Activated CD8-positive, alpha-beta memory T cell treated with anti-CD3 and anti-CD28 coated beads, Interleukin-2, amount 50 U/mL, for 24 hours (primary cell): ENCODE measurements around the gene CT47C1.

Experiments used
- DNase-seq: peaks from one replicate; pipeline ENCODE4 v3.0.0-alpha.2; 2020; ENCODE audit errors: extremely low read depth

The CT47C1 gene

DNA sequence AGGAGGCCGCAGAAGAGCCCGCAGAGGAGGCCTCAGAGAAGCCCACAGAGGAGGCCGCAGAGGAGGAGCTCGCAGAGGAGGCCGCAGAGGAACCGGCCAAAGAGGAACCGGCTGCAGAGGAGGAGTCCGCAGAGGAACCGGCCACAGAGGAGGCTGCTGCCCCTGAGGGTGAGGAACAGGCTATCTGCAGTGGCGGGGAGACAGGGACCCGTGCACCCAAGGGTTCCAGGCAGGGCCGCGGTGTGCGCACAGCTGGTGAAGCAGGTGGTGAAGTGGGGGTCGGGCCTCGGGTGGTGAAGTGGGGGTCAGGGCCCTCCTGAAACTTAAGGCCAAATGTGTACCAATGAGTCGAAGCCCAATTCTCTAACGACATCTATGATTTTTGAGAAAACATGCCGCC is 1.1 kb downstream of the CT47C1 start:
- no peak for DNase-seq

DNA sequence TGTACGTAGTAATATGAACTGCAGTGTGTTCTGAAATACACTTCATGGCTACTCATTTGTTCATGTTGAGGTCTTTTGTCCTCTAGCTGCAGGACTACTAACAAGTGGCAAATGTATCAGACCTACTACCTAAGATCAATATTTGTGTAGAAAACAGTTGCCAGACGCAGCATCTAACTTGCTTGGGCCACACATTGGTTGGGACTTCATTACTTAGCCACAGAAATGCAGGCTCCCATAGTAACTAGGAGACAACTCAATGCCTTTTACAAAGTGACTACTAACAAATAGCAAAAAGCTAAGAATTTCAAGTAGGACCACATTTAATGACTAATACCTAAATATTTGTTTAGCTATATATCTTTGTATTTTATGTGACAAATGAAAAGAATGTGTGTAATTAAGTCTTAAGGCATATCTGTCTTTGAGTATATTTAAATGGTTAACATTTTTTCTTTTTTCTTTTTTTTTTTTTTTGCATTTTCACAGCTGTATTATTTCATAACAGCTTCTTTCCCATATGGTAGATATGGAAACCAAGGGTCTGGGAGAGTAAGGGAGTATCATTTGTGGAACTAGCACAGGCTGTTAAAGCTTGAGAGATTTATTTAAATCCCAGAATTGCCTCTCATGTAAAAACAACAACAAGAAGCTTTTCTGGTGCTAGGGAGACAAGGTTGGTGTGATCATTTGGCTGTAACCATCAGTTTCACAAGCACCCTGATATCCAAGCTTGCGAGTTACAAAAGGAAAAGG is 2.7 kb downstream of the CT47C1 start:
- DNase-seq = no peak

DNA sequence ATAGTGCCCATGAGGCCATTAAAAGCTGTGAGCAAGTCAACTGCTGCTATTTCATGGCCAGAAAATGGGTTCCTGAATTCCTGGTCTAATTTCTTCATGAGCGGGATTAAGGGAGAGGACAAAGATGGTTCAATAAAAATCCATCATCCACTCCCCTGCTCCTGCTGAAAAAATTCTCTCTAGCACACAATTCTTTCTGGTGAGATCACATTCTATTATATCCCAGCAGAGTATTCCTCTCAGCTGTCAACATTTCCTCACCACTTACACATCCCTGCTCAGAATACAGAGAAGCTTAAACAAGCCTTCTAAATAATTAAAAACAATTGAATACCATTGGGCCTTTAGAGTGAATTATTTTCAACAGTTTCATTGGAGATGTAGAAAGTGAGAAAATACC is 9.5 kb downstream of the CT47C1 start:
- no peak for DNase-seq

DNA sequence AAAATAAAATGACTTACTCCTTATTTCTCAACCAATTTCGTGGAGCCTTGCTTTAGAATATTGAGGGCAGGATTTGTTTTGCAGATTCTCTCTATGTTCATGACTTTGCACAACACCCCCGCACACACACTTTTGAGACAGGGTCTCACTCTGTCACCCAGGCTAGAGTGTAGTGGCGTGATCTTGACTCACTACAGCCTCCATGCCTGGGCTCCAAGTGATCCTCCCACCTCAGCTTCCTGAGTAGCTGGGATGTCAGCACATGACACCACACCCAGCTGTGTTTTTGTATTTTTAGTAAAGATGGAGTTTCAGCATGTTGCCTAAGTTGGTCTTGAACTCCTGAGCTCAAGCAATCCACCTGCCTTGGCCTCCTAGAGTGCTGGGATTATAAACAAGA is 12.0 kb downstream of the CT47C1 start:
- no peak for DNase-seq

- no peak for DNase-seq
These were observed 14.3 kb downstream of the CT47C1 start for GRCh38 chrX:119087121-119087520.

GRCh38 chrX:119089619-119090018 is 16.8 kb downstream of the CT47C1 start:
- DNase-seq = no peak

DNA sequence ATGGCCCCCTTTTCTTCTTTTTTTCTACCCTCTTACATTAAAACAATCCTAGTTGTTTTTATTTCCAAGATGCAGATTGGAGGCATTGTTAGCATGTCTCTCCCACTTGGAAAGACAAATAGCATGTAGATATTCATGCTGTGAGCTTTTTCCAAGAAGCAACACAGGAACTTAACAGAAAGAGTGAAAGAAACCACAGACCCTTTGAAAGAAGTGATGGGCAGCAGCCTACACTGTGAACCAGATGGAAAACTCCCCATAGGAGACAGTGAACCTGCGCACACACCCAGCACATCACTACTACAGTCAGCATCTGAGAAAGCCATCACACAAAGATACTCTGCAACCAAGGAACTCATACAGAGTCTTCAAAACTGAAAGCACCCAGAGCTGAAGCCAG is 17.8 kb downstream of the CT47C1 start:
- no peak for DNase-seq

DNA sequence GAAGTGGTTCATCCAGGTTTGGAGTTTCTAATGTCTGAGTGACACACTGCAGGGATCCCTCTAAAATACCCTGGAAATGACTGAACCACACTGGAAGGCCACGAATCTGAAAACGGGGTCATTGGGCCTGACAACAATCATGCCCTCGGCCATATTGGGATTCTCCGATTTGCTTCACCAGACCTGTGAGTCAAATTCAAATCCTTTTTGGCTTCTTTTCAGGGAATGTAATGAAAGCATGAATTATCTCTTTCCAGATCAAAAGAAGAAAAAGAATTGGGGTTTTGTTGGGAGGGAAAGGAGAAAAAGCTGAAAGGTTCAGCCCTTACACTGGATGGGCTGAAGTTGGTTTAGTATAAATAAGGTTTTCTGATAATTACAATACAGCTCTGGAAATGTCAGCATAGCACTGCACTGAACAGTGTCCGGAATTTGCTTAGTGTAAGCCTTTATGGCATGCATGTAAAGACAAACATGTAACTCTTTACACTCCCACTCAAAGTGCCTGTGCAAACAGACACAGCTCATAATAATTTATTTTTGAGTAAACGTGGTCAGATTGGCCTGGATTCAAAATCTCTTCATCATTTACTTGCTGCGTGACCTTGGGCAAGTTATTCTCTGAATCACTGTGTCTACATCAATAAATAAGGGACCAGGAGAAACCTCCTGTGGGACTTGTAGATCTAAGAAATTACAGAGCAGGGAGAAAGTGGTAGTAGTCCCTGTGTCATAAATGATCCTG is 21.4 kb downstream of the CT47C1 start:
- no peak for DNase-seq

DNA sequence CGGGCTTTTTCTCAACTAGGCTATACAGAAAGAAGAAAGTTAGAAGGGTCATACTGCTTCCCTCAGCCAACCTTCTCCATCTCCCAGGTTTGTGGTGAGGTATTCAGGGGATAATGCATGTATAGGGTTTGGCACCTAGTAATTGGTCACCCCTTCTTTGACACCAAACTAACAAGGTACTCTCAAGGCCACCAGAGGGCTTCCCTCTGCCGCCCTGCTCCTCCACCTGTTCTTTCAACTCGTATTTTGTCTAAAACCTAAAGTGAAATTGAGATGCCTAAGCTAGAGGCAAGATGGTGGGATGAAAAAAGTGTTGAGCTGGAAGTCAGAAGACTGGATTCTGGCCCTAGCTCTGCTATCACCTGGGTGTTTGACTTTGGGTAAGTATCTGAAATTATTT is 22.0 kb downstream of the CT47C1 start:
- no peak for DNase-seq

DNA sequence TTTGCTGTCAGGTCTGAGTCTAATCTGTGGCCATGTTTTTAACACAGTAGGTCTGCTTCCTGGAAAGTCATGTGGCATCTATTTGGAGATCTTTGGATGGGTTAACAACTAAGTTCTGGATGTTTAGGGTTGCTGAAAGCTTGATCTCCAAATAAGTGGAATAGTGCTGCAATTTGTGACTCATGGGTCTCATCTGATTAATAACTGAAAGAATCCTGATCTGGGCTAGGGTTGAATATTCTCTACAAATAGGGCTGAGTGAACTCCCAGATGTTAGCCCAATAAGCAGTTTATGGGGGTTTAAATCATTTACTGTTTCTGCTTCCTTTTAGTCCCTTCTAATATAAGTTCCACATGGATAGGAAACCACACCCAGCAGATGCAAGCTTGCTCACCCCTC is 23.1 kb downstream of the CT47C1 start:
- DNase-seq = no peak

DNA sequence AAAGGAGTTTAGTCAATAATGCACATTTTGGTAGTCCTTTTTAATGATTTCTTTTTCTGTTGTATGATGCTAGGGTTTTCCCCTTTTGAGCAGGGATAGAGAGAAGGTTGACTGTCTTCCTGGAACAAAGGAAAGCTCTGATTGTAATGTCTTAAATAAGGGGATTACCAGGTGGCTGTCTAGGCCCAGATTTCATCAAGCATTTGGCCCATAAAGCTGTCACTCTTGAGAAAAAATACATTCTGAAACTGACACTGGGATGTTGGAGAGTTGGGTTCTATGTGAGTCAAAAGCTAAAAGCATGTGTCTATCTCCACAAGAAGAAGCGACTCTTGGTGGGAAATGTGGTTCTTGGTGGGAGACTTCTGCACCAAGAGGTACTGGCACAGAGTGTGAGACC is 28.4 kb downstream of the CT47C1 start:
- no peak for DNase-seq

DNA sequence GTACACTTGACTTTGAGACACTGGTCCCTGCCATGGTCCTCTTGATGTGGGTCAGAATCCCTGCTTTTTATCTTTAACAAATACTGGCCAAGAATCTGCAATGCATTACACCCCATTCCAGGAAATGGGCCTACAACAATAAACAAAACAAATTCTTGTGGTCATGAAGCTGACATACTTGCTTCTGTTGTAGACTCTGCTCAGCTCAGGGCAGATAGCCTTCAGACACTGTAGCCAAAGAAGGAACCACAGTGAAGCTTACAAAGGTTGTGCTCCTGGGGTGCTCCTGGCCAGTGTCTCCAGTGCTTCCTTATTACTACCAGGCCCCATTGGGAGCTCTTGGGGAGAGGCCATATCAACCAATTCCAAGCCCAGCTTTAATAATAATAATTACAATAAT is 33.0 kb downstream of the CT47C1 start:
- DNase-seq = no peak

- no peak for DNase-seq
These were observed 34.4 kb downstream of the CT47C1 start for GRCh38 chrX:119107206-119107605.

- DNase-seq = no peak
These were observed 46.1 kb downstream of the CT47C1 start for GRCh38 chrX:119118780-119119395.

DNA sequence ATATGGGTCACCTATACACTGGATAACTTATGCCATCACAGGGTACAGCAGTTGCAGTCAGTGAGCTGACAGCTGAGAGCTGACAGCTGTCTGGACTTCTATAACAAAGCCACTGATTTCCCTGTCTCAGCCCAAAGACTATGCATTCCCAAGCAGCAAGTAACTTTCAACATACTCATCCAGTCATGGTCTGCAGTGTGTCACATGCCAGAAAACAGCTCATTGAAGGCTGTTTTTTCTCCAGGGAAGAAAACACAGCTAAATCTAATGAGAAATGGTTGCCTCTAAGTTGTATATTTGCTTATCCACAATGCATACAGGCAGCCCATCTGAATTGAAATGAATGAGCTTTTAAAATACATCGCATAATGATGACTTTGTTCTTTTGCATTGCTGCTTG is 48.5 kb downstream of the CT47C1 start:
- DNase-seq = no peak
